ENCODE measurements around the gene ZNF654. TPM values are rescaled to one million over a fixed set of nuclear protein-coding genes. Genes with fewer than 3 reads are reported as not detected.

The ZNF654 gene
- total and polyA plus RNA-seq, 2 of the 13 experiments (the other 11 are each of a cell fraction or from before 2014, with no cell fraction given) = 1.8 to 4.1 TPM

- TF ChIP-seq, protein P1, sequence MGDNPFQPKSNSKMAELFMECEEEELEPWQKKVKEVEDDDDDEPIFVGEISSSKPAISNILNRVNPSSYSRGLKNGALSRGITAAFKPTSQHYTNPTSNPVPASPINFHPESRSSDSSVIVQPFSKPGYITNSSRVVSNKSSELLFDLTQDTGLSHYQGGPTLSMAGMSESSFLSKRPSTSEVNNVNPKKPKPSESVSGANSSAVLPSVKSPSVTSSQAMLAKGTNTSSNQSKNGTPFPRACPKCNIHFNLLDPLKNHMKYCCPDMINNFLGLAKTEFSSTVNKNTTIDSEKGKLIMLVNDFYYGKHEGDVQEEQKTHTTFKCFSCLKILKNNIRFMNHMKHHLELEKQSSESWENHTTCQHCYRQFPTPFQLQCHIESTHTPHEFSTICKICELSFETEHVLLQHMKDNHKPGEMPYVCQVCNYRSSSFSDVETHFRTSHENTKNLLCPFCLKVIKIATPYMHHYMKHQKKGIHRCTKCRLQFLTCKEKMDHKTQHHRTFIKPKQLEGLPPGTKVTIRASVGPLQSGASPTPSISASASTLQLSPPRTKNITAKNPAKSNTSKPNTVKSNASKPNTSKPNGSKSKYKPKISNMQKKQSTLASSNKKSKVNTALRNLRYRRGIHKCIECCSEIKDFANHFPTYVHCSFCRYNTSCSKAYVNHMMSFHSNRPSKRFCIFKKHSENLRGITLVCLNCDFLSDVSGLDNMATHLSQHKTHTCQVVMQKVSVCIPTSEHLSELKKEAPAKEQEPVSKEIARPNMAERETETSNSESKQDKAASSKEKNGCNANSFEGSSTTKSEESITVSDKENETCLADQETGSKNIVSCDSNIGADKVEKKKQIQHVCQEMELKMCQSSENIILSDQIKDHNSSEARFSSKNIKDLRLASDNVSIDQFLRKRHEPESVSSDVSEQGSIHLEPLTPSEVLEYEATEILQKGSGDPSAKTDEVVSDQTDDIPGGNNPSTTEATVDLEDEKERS (CRISPR knock-in tag; IDR thresholded peaks at IDR 0.05) = no peak
- TF ChIP-seq SPEN (CRISPR knock-in tag; IDR thresholded peaks at IDR 0.05; ENCODE audit: low read depth) (peak; percentile 95), KMT2B (CRISPR knock-in tag; IDR thresholded peaks at IDR 0.05) (peak; percentile 97), FOXK1 (CRISPR knock-in tag; IDR thresholded peaks at IDR 0.05; ENCODE audit: borderline replicate concordance, low read depth) (peak; percentile 98), ZNF878 (CRISPR knock-in tag; IDR thresholded peaks at IDR 0.05) (peak; percentile 81), LRRFIP1 (CRISPR knock-in tag; conservative IDR thresholded peaks at IDR 0.05) (no peak; the same call in 1 of the 2 replicates), STAG1 (CRISPR knock-in tag; IDR thresholded peaks at IDR 0.05) (no peak), NR2F1 (CRISPR knock-in tag; IDR thresholded peaks at IDR 0.05) (peak in 1 of 2 experiments; percentile 68; a peak in 1 of 4 replicates), FOXA1 (IDR thresholded peaks at IDR 0.05) (no peak), FOXA1 (CRISPR knock-in tag; IDR thresholded peaks at IDR 0.05) (peak; percentile 41; the same call in 1 of the 2 replicates), SP1 (IDR thresholded peaks at IDR 0.05) (no peak), SP1 (CRISPR knock-in tag; IDR thresholded peaks at IDR 0.05) (peak; percentile 64), ZNF12 (CRISPR knock-in tag; IDR thresholded peaks at IDR 0.05) (peak; percentile 62), ZNF7 (CRISPR knock-in tag; IDR thresholded peaks at IDR 0.05) (no peak), HNRNPH1 (optimal IDR thresholded peaks at IDR 0.05; ENCODE audit: low read depth, low read length) (no peak), ZNF883 (CRISPR knock-in tag; IDR thresholded peaks at IDR 0.05; ENCODE audit: not compliant biosample characterization) (peak; percentile 43), ZC3H13 (CRISPR knock-in tag; IDR thresholded peaks at IDR 0.05) (no peak), BRCA1 (CRISPR knock-in tag; IDR thresholded peaks at IDR 0.05) (peak; percentile 23; the same call in 1 of the 2 replicates), ZNF34 (CRISPR knock-in tag; IDR thresholded peaks at IDR 0.05; ENCODE audit: borderline replicate concordance) (no peak)
- TF ChIP-seq, protein P2, sequence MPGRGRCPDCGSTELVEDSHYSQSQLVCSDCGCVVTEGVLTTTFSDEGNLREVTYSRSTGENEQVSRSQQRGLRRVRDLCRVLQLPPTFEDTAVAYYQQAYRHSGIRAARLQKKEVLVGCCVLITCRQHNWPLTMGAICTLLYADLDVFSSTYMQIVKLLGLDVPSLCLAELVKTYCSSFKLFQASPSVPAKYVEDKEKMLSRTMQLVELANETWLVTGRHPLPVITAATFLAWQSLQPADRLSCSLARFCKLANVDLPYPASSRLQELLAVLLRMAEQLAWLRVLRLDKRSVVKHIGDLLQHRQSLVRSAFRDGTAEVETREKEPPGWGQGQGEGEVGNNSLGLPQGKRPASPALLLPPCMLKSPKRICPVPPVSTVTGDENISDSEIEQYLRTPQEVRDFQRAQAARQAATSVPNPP (CRISPR knock-in tag; IDR thresholded peaks at IDR 0.05) = peak; percentile 81; the same call in 1 of the 2 replicates
- TF ChIP-seq, protein P3, sequence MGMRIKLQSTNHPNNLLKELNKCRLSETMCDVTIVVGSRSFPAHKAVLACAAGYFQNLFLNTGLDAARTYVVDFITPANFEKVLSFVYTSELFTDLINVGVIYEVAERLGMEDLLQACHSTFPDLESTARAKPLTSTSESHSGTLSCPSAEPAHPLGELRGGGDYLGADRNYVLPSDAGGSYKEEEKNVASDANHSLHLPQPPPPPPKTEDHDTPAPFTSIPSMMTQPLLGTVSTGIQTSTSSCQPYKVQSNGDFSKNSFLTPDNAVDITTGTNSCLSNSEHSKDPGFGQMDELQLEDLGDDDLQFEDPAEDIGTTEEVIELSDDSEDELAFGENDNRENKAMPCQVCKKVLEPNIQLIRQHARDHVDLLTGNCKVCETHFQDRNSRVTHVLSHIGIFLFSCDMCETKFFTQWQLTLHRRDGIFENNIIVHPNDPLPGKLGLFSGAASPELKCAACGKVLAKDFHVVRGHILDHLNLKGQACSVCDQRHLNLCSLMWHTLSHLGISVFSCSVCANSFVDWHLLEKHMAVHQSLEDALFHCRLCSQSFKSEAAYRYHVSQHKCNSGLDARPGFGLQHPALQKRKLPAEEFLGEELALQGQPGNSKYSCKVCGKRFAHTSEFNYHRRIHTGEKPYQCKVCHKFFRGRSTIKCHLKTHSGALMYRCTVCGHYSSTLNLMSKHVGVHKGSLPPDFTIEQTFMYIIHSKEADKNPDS (CRISPR knock-in tag; IDR thresholded peaks at IDR 0.05) = no peak
Observed at GRCh38 chr3:88149509-88150362, 90.7 kb downstream of the ZNF654 start, which contains the start of gene C3orf38 (continued).

All from HepG2 (cell line).